Ishikawa (cell line): ENCODE measurements around the gene PPM1F.

Source experiments
- CEBPB ChIP-seq: IDR thresholded peaks from 2 replicates; pipeline ENCODE4 v1.6.1; 2012
- EGR1 ChIP-seq: IDR thresholded peaks from 2 replicates; pipeline ENCODE4 v1.6.1; 2012
- EP300 ChIP-seq: IDR thresholded peaks from 2 replicates; pipeline ENCODE4 v1.6.1; 2012; ENCODE audit warnings: borderline replicate concordance
- NFIC ChIP-seq: IDR thresholded peaks from 2 replicates; pipeline ENCODE4 v1.6.1; 2012
- RAD21 ChIP-seq: IDR thresholded peaks from 2 replicates; pipeline ENCODE4 v1.6.1; 2012; ENCODE audit warnings: low read depth
- TAF1 ChIP-seq: IDR thresholded peaks from 2 replicates; pipeline ENCODE4 v1.6.1; 2012; ENCODE audit warnings: low read depth, mild to moderate bottlenecking
- TCF12 ChIP-seq: IDR thresholded peaks from 2 replicates; pipeline ENCODE4 v1.6.1; 2012; ENCODE audit warnings: low read depth
- TEAD4 ChIP-seq: IDR thresholded peaks from 2 replicates; pipeline ENCODE4 v1.6.1; 2012
- YY1 ChIP-seq: IDR thresholded peaks from 2 replicates; pipeline ENCODE4 v1.6.1; 2012; ENCODE audit warnings: low read depth
- ZBTB7A ChIP-seq: IDR thresholded peaks from 2 replicates; pipeline ENCODE4 v1.6.1; 2012; ENCODE audit warnings: low read depth
- TF ChIP-seq, protein P1 (sequence below): IDR thresholded peaks from 2 replicates; pipeline ENCODE4 v1.6.1; 2012
- TF ChIP-seq, protein P2 (sequence below): IDR thresholded peaks from 2 replicates; pipeline ENCODE4 v1.6.1; 2012; ENCODE audit warnings: low read depth, mild to moderate bottlenecking

DNA sequence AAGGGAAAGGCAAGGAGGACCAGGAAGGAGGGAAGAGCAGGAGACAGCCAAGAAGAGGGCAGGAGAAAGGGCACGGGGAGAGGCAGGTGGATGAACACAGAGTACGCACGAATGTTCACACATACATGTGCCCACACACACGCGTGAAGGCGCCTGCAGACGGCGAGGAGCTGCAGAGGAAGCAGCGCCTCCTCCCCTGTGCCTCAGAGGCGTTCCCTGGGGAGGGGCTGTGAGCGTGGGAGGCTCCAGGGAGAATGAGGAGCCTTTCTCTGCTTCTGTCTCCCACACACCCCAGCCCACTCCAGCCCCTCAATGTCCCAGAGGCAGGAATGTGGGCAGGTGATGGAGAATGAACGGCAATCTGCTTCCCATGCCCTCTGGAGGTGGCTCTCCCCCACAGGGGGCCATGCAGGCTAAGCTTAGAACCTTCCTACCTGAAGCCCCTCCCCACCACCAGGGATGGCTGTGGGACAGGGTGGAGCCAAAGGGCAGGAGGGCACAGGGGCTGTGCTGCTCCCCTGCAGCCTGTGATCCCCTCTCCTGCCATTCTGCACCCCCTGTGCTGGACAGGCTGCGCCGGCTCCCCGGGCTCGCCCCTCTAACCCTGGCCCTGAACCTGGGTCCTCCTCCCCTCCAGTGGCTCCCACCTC lies 25.3 kb downstream of the PPM1F start:
- TF ChIP-seq EGR1: no peak
- TF ChIP-seq EP300: no peak
- no peak for TF ChIP-seq TAF1
- no peak for TF ChIP-seq TCF12
- TF ChIP-seq, protein P1, sequence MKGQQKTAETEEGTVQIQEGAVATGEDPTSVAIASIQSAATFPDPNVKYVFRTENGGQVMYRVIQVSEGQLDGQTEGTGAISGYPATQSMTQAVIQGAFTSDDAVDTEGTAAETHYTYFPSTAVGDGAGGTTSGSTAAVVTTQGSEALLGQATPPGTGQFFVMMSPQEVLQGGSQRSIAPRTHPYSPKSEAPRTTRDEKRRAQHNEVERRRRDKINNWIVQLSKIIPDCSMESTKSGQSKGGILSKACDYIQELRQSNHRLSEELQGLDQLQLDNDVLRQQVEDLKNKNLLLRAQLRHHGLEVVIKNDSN: no peak
- TF ChIP-seq RAD21: no peak
- TF ChIP-seq YY1: no peak
- no peak for TF ChIP-seq CEBPB
- TF ChIP-seq TEAD4: no peak
- no peak for TF ChIP-seq NFIC
- TF ChIP-seq ZBTB7A: no peak
- TF ChIP-seq, protein P2, sequence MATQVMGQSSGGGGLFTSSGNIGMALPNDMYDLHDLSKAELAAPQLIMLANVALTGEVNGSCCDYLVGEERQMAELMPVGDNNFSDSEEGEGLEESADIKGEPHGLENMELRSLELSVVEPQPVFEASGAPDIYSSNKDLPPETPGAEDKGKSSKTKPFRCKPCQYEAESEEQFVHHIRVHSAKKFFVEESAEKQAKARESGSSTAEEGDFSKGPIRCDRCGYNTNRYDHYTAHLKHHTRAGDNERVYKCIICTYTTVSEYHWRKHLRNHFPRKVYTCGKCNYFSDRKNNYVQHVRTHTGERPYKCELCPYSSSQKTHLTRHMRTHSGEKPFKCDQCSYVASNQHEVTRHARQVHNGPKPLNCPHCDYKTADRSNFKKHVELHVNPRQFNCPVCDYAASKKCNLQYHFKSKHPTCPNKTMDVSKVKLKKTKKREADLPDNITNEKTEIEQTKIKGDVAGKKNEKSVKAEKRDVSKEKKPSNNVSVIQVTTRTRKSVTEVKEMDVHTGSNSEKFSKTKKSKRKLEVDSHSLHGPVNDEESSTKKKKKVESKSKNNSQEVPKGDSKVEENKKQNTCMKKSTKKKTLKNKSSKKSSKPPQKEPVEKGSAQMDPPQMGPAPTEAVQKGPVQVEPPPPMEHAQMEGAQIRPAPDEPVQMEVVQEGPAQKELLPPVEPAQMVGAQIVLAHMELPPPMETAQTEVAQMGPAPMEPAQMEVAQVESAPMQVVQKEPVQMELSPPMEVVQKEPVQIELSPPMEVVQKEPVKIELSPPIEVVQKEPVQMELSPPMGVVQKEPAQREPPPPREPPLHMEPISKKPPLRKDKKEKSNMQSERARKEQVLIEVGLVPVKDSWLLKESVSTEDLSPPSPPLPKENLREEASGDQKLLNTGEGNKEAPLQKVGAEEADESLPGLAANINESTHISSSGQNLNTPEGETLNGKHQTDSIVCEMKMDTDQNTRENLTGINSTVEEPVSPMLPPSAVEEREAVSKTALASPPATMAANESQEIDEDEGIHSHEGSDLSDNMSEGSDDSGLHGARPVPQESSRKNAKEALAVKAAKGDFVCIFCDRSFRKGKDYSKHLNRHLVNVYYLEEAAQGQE: no peak
